Measurements from ENCODE around the gene MYBBP1A.

The MYBBP1A gene

GRCh38 chr17:4503283-4504025, 51.7 kb downstream of the MYBBP1A start:
- no peak for DNase-seq (ENCODE audit: low read depth in 2 of 2)

DNA sequence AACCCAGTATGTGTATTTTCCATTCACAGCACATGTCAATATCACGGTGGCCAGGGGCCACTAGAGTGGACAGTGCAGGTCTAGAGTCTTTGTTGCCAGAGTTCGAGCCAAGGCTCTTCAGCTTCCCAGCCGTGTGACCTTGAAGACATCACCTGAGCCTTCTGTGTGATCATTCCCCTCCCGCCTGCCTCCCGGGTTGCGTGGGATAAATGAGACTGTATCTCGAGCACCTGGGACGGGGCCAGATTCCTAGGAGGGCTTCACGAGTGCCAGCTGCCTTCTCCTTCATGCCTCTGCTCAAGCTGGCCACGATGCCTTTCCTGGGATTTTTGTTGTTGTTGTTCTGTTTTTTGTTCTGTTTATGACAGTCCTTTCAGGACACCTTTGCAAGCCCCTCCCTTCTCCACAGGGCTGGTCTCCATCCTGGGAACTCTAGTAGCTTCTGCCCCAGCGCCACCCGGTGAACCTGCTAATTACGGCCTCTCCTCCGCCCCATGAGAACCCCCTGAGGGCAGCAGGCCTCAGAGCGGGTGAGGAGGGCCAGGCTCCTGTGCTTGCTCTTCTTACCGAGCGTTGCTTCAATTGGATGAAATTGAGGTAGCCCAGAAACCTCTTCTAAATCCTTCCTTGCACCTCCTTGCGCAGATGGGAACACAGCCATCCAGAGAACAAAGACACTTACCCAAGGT, 52.6 kb downstream of the MYBBP1A start:
- DNase-seq (ENCODE audit: low read depth in 2 of 2) = no peak

DNA sequence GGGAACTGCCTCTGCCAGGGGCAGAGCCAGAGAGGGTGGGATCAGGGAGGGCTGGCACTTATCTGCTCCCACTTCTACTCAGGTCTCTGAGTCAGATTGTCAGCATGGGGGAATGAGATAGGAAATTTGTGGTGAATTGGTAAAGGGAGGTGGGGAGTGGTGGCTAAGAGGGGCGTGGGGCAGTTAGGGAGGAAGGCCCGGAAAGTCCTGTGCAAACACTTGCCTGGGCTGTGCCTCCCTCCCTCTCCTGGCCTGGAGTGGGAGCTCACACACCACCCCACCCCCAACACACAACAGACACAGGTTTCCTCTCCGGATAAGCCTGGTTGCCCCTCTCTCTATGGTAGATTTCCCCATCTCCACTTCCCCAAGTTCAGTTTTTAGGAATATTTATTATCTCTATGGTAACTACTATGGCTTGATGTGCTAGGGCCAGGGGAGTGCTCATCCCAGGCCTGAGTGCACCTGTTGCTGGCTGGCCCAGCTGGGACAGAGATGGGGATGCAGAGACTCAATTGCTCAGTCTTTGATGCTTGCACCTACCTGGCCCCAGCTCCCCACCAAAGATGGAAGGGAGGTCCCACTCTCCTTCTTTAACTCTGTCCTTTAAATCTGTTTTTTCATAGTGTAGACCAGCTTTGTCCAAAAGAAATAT, 53.8 kb downstream of the MYBBP1A start:
- no peak for DNase-seq (ENCODE audit: low read depth in 2 of 2)

- no peak for DNase-seq (ENCODE audit: low read depth in 2 of 2)
Measured at GRCh38 chr17:4500191-4500571, 55.0 kb downstream of the MYBBP1A start.

DNA sequence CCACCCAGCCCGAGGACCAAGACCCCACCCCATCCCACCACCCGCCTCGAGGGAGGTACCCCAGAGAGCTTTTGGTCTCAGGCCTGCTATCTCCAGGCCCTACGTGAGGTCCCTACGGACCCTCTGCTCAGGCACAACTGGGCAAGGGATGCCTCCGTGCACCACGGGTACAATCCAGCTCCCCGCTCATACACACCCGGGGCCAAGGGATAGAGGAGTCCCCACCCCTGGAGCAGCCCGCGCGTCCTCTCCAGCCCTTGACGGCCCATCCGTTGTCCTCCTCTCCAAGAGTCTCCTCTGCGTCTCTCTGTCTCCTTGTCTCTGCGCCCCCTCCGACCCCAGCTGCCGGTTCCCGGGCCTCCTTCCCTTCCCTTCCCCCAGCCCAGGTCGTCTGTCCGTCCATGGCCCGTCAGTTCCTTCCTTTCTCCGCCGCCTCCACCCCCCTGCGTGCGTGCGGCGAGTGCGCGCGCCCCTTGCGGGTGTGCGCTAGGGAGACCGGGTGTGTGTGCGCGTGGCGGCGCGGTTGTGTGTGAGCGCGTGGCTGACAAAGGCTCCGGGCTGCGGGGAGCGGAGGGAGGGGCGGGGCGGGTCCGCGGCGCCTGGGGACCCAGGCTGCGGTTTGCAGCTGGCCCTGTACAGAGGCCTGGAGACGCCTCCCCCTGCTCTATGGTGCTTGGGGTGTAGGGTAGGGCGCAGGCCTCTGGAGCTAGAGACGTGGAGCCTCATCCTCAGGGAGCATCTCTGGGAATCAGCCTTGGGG, 55.6 kb downstream of the MYBBP1A start:
- no peak for DNase-seq (ENCODE audit: low read depth in 2 of 2)

GRCh38 chr17:4498461-4499397, 56.5 kb downstream of the MYBBP1A start, which contains the start of gene SPNS2:
SPNS2 (plus strand) TSS chr17:4498881; CDS start chr17:4499048, 167 bp downstream.
- DNase-seq (ENCODE audit: low read depth in 2 of 2) = peak; percentile 48 to 58

GRCh38 chr17:4497101-4497824, 57.9 kb downstream of the MYBBP1A start:
- no peak for DNase-seq (ENCODE audit: low read depth in 2 of 2)

- DNase-seq (ENCODE audit: low read depth in 2 of 2) = no peak
Measured at GRCh38 chr17:4492721-4493561, 62.2 kb downstream of the MYBBP1A start.

DNA sequence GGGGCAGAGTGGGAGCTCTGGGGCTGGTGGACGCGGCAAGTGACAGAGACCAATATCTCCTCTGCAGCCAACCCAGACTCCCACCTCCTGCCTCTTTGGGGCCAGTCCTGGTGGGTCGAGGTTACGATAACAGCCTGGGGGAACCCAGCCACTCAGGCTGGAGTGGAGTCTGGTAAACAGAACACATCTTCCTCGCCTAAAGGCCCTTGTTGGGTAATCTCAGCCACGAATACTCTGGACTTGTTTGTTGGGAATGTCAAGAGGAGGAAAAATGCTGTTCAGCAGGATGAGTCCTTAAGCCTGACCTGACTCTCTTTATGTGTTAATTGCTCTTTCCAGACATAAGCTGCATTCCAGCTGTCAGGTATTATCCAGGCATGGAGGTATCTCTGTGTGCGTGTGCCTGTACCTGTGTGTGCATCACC, 64.5 kb downstream of the MYBBP1A start:
- DNase-seq (ENCODE audit: low read depth in 2 of 2) = no peak

DNA sequence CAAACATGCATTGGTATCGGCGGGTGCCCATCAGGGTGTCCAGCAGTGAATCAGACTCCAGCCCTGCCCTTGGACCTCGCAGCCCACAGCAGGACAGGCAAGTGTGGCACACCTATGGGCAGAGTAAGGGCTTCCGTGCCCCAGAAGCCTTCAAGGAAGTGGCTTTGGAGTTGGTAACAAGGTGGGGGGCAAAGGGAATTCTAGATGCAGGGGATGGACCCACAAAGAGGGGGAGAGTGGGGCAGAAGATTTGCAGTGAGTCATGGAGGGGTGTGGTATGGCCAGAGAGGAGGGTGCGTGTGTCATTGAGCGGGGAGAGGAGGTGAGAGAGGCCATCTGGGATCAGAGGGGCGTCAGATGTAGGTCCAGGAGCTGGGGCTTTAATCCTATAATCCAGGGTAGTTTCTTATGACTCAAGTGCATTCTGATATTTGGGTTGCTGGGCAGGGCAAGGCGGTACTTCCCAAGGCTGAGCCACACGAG, 65.0 kb downstream of the MYBBP1A start:
- DNase-seq (ENCODE audit: low read depth in 2 of 2) = no peak

DNA sequence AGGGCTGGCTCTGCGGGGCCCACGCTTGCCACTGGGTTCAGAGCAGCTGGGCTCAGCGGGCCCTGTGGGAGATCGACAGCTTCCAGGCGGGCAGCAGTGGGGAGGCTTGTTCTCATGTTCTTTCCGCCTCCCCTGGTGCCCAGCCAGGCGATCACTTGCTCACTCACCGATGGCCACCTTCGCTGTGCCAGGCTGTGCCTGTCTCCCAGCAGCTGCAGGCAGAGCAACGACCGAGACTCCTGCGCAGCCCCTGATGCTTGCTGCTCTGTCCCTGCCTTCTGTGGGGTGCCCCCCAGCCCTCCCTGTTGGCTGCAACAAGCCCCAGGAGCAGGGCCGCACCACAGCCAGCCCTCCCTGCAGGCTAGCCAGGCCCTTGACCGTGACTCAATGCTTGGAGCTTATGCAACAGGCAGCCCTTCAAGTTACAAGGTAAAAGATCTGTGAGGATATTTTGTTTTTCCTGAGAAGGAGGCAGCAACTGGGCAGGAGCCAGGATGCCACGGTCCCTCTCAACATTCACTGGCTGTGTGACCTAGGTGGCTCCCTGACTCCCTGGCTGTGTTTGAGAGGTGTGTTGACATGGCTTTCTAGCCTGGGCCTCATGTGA, 66.1 kb downstream of the MYBBP1A start:
- DNase-seq (ENCODE audit: low read depth in 2 of 2) = no peak
